MM.1S (cell line): Measurements from ENCODE around the gene GASK1A.

Experiments used
- EZH2 ChIP-seq: fragments of 300-600 bp; sonication (generic); optimal IDR thresholded peaks from 2 replicates; pipeline ENCODE3; 2017; ENCODE audit warnings: low read depth, mild to moderate bottlenecking, antibody characterized with exemption, low read length, mixed read lengths
- TF ChIP-seq, protein P1 (sequence below): fragments of 300-600 bp; sonication (generic); IDR thresholded peaks from 2 replicates; pipeline ENCODE4 v1.5.1; 2016; ENCODE audit warnings: antibody characterized with exemption, low read length, mixed read lengths

DNA sequence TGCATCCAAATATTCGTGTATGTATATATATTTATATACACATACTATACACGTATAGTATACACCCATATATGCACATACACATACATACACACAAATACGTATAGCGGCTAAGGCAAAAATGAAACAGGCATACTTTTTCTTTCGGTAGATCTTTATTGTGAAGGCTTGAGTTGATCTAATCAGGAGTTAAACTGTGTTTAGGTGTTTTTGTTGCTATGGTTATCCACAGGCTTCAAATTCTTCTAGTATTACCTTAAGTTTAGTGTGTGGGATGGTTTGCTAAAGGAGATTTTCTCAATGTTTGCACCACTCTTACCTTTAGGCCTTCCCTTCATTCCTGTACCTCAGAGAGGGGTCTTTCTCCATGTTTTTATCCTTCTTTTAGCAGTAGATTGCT is 45.0 kb upstream of the GASK1A start:
- TF ChIP-seq, protein P1, sequence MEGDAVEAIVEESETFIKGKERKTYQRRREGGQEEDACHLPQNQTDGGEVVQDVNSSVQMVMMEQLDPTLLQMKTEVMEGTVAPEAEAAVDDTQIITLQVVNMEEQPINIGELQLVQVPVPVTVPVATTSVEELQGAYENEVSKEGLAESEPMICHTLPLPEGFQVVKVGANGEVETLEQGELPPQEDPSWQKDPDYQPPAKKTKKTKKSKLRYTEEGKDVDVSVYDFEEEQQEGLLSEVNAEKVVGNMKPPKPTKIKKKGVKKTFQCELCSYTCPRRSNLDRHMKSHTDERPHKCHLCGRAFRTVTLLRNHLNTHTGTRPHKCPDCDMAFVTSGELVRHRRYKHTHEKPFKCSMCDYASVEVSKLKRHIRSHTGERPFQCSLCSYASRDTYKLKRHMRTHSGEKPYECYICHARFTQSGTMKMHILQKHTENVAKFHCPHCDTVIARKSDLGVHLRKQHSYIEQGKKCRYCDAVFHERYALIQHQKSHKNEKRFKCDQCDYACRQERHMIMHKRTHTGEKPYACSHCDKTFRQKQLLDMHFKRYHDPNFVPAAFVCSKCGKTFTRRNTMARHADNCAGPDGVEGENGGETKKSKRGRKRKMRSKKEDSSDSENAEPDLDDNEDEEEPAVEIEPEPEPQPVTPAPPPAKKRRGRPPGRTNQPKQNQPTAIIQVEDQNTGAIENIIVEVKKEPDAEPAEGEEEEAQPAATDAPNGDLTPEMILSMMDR, result no peak
- no peak for TF ChIP-seq EZH2
